Amniotic epithelial cell (primary cell): ENCODE measurements around the gene EPB41L4B.
A peak's percentile ranks its signal among the peaks of the same experiment; 100 is the strongest.
"Not testable (repeated sequence)": the region's sequence is repeated elsewhere in the genome, so short reads cannot be mapped to it uniquely, and the experiment has no call there.

Experiments
- DNase-seq: peaks from one replicate; pipeline ENCODE4 v3.0.0-alpha.2; 2010; ENCODE audit warnings: low read depth

EPB41L4B gene

GRCh38 chr9:109163194-109163593 is 157.7 kb downstream of the EPB41L4B start:
- no peak for DNase-seq

GRCh38 chr9:109162677-109163076 is 158.2 kb downstream of the EPB41L4B start:
- DNase-seq = no peak

GRCh38 chr9:109161471-109161870 is 159.4 kb downstream of the EPB41L4B start:
- no peak for DNase-seq

GRCh38 chr9:109159583-109159982 is 161.3 kb downstream of the EPB41L4B start:
- DNase-seq = no peak

GRCh38 chr9:109158651-109159050 is 162.2 kb downstream of the EPB41L4B start:
- no peak for DNase-seq

- no peak for DNase-seq
Measured at GRCh38 chr9:109156708-109157107, 164.2 kb downstream of the EPB41L4B start.

DNA sequence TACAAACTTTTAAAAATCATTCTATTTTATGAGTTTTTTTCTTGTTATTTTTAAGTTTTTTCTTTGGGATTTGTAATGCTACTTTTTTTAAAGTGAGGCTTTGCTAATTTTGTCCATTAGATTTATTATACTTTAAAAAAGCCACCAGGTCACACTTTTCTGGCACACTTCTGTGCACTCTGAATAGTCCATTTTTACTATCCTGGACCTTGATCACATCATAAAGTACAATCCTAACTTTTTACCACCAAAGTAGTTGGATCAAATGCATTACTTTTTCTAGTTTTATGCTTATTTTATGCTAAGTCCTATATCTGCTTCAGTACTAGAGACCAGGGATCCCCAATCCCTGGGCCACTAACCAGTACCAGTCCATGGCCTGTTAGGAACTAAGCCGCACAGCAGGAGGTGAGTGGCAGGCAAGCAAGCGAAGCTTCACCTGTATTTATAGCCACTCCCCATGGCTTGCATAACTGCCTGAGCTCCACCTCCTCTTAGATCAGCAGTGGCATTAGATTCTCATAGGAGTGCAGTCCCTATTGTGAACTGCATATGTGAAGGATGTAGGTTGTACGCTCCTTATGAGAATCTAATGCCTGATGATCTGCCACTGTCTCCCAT is 169.8 kb downstream of the EPB41L4B start:
- DNase-seq = no peak

DNA sequence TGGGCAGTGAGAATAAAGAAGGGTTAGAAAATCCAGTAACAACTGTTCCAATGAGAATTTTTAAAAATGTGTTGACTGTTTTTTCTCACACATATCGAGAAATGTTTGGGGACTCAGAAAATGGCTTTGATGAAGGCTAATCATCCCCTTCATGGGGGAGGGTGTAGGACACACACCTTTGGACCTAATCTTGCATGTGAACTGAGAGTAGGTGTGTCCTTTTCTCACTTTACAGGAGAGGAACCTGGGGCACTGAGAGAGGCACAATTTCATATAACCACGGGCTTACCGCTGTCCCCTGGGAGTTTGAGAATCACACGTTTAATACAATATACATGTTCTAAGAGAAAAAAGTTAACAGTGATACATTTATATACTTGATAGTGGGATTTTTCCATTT is 171.1 kb downstream of the EPB41L4B start:
- DNase-seq = no peak

GRCh38 chr9:109149089-109149488 is 171.8 kb downstream of the EPB41L4B start:
- DNase-seq = no peak

GRCh38 chr9:109145051-109145450 is 175.8 kb downstream of the EPB41L4B start:
- DNase-seq = no peak

DNA sequence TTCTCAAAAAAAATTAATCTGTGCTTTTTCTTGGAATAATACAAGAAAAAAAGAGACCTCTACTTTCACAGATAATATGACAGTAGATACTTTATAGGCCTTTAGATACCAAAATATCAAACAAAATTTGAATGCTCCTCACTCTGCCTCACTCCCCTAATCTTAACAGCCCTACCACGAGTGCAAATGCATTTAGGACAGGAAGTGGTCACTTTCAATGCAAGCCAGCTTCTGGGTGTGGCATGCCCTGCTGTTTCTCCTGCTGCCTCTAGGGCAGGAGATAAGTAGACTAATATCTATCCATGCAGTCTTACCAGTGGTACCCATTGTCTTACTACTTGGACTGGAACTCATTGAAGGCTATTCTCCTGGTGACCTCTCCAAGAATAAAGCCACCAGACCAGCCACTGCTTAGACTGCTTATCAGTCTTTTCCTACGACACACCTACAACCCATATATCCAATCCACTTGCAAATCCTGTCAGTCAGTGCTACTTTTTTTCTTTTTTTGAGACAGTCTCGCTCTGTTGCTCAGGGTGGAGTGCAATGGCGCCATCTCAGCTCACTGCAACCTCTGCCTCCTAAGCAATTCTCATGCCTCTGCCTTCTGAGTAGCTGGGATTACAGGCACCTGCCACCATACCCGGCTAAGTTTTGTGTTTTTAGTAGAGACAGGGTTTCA is 176.8 kb downstream of the EPB41L4B start:
- peak; percentile 20 for DNase-seq

DNA sequence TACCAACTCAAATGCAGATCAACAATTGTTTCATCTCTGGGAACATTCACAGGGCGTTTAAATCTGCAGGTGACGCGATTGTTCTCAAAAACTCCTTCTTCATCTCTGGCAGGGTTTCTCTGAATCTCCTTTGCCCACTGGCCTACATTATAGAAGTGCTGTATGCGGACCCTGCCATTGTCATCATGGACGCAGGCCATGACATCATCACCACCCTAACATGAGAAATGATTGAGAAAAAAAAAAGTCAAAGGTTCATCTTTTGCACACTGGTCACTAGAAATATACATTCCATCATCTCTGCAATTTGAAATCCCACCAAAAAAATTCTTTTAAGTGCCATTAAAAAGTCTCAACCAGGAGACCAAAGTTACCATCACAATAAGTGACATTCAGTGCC is 179.5 kb downstream of the EPB41L4B start:
- no peak for DNase-seq

DNA sequence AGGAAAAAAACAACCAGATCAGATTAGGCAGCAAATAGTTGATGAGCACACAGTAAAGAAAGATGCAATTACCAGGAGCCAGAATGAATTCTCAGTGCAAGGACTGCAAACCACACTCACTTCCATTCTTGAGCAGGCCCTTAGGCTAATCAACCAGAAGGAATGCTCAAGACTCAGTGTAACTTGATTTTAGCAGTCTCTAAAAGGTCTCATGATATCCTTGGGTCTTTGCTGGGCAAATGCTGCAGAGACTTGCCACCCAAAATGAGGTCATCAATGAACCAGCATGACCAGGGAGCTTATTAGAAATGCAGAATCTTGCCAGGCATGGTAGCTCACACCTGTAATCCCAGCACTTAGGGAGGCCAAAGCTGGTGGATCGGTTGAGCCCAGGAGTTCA is 181.0 kb downstream of the EPB41L4B start:
- DNase-seq = no peak

DNA sequence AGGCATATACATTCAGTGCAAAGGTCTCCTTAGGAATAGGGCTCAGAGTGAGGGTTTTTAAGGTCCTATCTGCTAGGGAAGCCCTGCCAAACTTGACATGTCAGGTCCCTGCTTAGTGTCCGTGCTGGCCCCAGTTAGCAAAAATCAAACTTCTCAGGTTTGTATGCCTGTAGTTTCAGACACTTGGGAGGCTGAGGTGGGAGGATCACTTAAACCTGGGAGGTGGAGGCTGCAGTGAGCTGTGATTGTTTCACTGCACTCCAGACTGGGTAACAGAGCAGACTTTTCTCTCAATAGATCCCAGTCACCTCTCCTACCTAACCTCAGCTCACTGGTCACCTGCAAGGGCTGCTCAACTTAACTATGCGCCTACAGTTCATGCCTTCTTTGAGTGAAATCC is 182.4 kb downstream of the EPB41L4B start:
- DNase-seq = no peak

DNA sequence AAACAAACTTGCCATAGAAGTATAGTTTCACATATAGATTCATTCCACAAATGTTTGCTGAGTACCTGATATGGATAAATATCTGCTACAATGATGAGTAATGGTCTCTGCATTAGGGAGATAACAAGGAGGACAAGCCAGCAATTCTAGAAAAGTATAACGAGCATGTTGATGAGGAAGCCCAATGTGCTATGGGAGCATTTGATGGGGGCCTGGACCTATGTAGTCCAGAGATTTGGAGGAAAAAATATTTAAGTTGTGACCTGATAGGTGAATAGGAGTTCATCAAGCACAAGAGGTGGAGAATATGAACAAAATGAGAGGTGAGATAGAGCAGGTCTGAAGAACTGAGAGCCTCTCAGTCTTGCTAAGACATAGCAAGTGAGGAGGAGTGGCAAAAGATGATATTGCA is 186.7 kb downstream of the EPB41L4B start:
- no peak for DNase-seq

DNA sequence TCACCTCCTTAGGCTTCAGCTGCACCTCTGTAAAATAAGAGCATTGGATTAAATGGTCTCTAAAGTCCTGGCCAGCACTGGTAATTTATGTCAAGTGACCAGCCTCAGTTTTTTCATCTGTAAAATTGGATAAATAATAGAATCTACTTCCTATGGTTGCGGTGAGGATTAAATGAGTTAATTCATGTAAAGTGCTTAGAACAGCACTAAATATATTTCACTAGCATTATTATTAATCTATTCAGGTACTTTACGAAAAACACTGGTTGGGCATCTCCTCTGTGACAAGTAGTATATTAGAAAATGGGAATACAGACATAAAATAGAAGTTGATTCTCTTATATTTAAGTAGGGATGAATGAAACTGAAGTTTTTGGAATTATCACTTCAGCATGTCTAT is 187.3 kb downstream of the EPB41L4B start:
- DNase-seq = no peak

GRCh38 chr9:109132567-109133021 is 188.3 kb downstream of the EPB41L4B start:
- DNase-seq = no peak

DNA sequence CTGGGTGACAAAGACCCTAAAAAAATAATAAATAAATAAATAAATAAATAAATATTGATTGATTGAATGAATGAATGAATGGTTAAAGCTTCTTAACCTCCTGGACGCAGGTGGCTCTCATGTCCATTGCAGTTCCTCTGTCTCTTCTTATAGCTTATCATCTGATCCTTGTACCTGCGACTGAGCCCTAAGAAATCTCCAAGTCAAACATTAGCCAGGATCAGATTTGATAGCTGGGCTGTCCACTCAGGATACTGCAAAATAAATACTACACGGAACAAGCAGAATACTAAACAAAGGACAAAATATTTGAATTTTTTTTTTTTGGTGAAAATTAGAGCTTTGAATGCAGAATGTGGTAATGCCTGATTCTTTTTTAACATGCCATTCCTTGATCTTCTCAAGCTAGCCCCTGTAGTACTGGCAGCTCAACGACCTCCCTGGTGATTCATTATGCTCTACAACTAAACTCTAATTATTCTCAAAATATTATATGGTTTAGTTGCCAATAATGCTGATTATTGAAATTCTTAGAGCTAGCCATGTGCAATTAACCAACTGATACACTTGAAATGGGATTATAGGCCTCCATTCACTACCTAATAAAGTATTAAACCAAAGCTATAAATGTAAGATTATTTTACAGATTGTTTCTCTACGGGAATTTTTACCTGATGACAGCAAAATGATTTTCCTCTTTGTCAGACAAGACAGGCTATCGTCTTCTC is 191.2 kb downstream of the EPB41L4B start:
- DNase-seq = no peak

DNA sequence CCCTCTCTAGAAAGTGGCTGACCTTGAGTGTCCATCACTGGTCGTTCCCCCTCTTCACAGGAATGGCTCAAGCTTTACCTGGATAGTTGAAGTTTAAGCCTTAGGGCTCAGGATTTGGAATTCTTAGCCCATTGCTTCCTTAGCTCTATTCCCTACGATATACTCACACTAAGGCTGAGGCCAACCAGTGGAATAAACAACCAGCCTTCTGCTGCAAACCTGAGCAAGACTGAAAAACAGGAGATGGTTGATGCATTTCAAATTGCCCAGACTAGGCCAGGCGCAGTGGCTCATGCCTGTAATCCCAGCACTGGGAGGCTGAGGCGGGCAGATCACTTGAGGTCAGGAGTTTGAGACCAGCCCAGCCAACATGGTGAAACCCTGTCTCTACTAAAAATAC is 194.2 kb downstream of the EPB41L4B start:
- DNase-seq = not testable (repeated sequence)

DNA sequence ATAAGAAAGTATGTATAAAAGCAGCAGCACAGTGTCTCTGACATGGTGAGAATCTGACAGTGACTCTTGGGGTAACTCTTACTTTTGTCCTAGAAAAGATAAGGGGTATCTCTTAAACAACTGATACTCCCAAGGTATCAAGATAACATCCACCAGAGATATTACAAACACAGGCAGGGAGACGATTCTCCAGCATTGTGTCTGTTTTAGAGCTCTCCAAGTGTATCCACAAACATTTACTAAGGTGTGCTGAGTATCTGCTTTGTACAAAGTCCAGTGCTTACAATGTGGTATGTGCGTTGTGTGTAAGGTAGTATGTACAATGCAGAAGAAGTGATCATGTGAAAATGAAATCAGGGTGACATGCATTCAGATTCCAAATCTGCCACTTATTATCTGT is 196.7 kb downstream of the EPB41L4B start:
- no peak for DNase-seq

DNA sequence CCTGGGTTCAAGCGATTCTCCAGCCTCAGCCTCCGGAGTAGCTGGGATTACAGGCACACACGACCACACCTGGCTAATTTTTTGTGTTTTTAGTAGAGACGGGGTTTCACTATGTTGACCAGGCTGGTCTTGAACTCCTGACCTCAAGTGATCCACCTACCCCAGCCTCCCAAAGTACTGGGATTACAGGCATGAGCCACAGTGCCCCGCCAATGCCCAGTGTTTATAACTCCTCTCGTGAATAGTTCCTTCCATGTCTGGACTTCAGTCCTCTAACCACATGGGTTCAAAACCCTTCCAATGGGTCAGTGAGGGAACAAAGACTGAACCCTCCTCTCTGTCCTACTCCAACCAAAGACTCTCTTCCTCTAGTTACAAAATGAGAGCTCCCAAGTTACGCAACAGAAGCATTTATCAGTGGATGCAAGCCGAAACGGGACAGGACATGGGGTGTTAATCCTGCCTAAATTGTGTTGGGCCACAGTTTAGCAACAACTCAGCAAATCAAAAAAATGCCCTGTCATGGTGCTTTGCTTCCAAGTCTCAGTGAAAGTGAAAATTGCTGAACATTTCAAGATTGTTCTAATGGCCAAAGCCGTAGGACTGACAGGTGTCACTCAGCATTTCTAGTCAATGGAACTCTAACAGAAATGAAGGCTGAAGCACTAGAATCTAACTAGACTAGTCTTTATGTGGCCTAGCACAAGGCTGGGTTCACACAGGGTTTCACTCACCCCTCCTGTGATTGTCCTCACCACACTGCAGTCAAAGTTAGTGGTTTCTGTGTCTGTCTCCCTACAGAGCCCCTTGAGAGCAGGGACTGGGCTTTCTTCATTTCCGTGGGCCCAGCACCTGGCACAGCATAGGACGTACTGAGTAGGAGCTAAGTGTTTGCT is 197.9 kb downstream of the EPB41L4B start:
- DNase-seq = no peak
